GM12875 (cell line): ENCODE measurements around the gene PHF12.
"Not testable (repeated sequence)": the region's sequence is repeated elsewhere in the genome, so short reads cannot be mapped to it uniquely, and the experiment has no call there.

Source experiments
- H3K4me3 ChIP-seq: one replicate; pipeline ENCODE4 v1.5.1; 2011; ENCODE audit warnings: low read depth, low read length, control low read depth
- CTCF ChIP-seq: IDR thresholded peaks from 2 replicates; pipeline ENCODE4 v1.5.1; 2011; ENCODE audit warnings: low read depth, mild to moderate bottlenecking, control low read depth, inconsistent platforms, low read length, moderate library complexity, borderline replicate concordance; ENCODE audit not compliant: insufficient read depth

The PHF12 gene

GRCh38 chr17:28896884-28897768 lies 54.2 kb downstream of the PHF12 start, which contains the start of gene FLOT2:
TSS of gene FLOT2 (minus strand) at chr17:28897733. CDS start at chr17:28897574, 159 bp downstream.
- peak; percentile 40 for TF ChIP-seq CTCF
- H3K4me3 ChIP-seq: peak within 1 kb of the TSS; percentile 64

GRCh38 chr17:28896491-28896883 lies 54.8 kb downstream of the PHF12 start:
- no peak for TF ChIP-seq CTCF
- no peak overlapping the region for H3K4me3 ChIP-seq

- no peak for TF ChIP-seq CTCF
- H3K4me3 ChIP-seq: no peak overlapping the region
Observed at GRCh38 chr17:28895794-28896447, 55.4 kb downstream of the PHF12 start.

GRCh38 chr17:28893248-28894183 lies 57.8 kb downstream of the PHF12 start:
- not testable (repeated sequence) for H3K4me3 ChIP-seq

GRCh38 chr17:28892024-28892423 lies 59.3 kb downstream of the PHF12 start:
- H3K4me3 ChIP-seq: no peak overlapping the region
- no peak for TF ChIP-seq CTCF

- H3K4me3 ChIP-seq: no peak overlapping the region
- no peak for TF ChIP-seq CTCF
Observed at GRCh38 chr17:28891201-28891600, 60.1 kb downstream of the PHF12 start.

GRCh38 chr17:28889996-28890395 lies 61.3 kb downstream of the PHF12 start:
- no peak for TF ChIP-seq CTCF
- H3K4me3 ChIP-seq: no peak overlapping the region
